NK-92 treated with Interleukin-12 subunit alpha and Interleukin-12 subunit beta, amount 100 ng/mL, for 24 hours (cell line): ENCODE results near the gene TMEM221.

ENCODE experiments used
- DNase-seq: peaks from one replicate; lab custom pipeline; 2025; lab: John Stamatoyannopoulos, UW

Gene TMEM221

DNA sequence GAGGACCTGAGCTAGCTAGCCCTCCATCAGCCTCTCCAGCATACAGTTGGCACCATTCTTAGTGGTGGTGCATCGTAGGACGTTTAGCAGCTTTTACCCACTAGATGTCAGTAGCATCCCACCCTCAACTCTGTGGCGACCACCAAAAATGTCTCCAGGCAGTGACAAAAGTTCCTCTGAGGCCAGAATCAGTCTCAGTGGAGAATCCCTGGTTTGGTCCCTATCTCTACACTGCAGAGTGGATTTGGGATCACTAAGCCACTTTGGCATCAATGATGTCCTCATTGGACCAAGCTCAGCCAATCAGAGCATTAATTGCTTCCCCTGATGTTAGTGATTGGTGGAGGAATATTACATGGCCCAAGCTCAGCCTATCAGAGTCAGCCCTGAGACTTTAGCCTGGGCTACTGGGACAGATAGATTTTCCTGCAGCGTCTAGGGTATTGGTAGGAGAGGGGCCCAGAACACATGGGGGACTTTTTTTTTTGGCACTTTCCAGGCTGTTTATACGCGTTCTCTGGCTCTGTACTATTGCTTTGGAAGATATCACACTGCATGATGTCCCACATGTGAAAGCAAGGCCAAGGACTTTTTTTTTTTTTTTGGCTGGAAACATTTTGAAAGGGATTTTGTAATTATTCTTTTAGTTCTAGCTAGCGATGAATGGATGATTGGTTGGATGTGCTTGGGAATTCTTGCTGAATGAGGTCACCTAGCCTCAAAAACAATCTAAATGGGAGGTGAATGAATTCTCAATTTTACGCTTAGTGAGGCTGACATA, 7.0 kb downstream of the TMEM221 start:
- no peak for DNase-seq

DNA sequence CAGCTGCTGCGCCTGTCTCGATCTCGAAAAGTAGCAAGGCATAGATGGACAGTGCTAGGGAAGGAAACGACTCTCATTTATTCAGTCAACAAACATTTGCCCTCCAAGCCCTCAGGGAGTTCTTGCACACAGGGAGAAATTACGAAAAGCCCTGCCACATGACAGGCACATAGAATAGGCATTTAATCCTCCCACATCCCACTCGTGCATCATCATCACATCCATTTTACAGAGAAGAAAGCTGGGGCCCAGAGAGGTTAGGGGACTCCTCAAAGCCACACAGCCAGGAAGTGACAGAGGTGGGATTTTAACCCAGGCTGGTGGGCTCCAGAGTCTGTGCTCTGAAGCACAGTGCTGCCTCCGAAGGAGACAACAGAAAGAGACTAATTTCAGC, 11.6 kb downstream of the TMEM221 start:
- no peak for DNase-seq

DNA sequence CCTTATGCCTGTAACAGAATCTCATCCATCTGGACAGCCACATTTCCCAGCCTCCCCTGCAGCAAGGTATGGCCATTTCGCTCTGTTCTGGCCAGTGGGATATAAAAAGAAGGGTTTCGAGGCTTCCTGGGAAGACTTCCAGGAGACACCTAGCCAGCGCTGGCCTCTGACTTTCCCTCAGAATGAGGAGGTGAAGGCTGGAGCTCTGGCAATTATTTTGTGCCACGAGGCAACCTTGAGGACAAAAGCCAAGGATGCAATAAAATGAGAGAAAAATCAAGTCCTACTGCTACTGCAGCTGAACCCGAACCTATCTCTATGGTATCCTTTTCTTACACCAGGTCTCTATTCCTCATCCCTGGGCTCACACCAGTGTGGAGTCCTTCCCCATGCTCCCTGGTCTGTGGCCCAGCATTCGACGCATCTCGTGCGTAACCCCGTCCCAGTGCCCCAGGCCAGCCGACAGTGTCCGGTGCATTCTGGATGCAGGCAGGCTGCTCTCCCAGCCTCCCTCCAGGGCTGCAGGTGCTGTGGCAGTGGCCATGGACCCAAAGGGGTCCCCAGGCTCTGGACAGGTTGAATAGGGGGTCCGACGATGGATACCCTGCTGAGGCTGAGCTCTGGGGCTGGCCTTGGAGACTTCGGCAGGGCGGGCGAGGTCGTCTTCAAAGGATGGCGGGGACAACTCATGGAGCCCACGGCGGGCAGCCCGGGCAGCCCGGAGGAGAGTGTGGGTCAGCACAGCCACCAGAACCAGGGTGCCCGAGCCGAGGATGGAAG, 12.2 kb downstream of the TMEM221 start:
- no peak for DNase-seq

DNA sequence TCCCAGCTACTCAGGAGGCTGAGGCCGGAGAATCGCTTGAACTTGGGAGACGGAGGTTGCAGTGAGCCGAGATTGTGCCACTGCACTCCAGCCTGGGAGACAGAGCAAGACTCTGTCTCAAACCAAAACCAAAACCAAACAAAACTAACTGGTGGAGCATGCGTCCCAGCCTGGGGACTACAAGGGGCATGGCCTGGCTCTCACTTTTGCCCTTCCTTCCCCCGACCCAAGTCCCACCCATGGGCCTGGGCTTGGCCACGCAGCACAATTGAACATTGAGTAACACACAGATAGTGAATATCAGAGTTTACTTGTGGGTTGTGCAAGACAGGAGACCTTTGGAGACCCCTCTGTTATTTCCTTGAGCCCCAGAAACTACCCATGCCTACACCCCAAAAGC, 13.2 kb downstream of the TMEM221 start:
- DNase-seq: no peak

DNA sequence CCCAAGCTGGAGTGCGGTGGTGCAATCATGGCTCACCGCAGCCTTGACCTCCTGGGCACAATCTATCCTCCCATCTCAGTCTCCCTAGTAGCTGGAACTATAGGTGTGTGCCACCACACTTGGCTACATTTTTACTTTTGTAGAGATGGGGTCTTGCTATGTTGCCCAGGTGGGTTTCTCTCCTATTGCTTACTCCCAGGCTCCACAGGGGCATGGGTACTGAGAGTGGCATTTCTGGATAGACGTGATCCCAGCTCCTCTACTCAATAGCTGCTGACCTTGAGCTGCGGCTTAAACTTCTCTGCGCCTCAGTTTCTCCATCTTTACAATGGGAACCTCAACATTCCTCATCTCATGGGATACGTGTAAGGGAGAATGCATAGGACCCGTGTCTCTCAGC, 17.1 kb downstream of the TMEM221 start:
- no peak for DNase-seq

DNA sequence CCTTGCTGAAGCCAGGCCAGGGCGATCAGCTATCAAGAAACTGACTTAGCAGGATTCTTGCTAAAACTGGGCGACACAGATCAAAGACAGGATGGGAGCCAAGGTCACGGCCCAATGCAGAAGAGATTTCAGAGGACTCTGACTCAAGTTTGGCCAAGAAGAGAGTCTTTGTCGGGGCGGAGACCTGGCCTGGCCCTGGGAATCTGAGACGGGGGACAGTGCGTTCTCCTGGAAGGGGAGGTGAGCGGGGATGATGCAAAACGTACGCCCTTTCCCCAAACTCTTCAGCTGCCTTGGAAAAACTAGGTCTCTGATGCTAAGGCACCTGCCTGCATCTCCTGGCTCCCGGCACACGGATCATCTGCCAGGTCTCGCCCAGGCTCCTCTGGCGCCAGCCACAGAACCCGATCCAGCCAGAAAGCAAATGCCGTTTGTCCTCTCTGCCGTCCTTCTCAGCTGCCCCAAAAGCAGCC, 18.8 kb downstream of the TMEM221 start:
- no peak for DNase-seq

DNA sequence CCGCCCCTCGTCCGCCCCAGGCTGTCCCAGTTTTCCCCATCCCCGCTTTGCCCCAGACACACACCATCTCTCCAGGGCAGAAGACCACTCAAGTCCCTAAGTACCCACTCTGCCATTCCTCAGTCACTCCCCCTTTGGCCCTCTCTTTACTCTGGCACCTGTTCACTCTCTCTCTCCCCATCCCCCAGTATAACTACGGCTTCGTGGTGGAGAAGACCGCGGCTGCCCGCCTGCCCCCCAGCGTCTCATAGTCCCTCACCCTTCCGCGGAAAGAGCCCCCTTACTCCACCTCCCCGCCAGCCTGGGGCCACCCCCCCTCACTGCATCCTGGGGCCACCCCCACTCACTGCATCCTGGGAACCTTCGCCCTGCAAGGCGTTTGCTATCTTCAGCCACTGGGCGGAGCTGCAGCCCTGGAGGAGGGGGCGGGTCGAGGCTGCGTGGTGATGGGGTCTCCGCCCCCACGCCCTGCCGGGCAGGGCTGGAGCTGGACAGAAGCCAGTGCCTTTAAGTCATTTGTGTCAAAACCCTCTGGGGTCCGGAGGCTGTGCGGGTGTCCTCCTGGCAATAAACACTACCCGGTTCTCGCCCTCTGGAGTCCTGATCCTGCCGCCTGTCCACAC, 23.6 kb downstream of the TMEM221 start:
- DNase-seq: no peak

DNA sequence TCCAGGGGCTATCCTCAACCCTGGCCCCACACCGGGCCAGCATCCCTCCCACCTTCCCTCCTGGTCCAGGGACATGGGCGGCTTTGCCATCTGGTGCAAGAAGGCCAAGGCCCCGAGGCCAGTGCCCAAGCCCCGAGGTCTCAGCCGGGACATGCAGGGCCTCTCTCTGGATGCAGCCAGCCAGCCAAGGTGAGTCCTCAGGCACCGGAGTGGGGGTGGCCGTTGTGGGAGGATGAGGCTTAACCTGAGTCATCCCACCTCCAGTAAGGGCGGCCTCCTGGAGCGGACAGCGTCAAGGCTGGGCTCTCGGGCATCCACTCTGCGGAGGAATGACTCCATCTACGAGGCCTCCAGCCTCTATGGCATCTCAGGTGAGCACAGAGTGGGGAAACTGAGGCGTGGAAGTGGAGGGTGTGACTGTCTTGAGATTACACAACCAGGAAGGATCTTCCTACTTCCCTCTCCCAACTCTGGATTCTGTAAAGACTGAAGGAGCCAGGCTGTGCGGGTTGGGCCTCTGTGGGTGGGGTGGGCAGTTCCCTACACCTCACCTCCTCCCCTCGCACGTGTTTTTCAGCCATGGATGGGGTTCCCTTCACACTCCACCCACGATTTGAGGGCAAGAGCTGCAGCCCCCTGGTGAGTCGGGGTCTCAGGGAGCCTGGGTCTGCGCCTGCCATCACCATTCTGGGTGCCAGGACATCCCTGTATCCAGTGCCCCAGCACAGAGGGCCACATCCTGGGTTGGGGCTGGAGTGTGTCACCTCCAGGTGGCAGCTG, 24.8 kb downstream of the TMEM221 start:
- DNase-seq: no peak

DNA sequence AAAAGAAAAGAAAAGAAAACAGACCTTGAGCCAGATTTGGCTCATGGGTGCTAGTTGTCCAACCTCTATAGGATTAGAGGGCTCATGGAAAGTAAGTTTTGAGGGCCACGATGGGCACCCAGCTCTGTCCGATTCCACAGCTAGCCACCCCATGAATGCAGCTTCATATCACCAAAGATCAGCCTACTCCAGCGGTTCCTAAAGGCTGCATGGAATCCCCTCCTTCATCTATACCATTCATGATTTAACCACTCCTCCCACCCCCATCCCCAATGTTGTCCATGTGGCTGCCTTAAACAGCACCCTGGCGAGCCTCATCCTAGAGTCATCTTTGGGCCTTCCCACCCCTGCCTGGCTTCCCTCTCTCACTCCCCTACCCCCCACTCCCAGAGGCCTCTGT, 26.5 kb downstream of the TMEM221 start:
- DNase-seq: no peak

DNA sequence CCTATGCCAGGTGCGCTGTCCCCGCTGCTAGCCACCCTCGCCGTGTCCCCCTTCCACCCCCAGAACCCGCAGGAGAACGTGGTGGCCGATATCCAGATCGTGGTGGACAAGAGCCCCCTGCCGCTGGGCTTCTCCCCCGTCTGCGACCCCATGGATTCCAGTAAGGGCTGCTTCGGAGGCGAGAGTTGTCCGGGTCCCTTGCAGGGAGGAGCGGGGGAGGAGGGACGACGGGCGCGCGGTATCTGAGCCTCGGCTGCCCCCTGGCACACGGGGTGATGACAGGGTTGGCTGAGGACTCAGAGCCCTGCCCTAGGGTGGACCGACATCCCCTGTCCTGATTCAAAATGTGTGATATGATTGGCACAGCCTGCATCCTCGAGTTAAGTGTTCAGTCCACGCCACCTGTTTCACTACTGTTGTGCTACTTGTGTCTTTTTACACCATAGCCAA, 28.0 kb downstream of the TMEM221 start:
- no peak for DNase-seq

DNA sequence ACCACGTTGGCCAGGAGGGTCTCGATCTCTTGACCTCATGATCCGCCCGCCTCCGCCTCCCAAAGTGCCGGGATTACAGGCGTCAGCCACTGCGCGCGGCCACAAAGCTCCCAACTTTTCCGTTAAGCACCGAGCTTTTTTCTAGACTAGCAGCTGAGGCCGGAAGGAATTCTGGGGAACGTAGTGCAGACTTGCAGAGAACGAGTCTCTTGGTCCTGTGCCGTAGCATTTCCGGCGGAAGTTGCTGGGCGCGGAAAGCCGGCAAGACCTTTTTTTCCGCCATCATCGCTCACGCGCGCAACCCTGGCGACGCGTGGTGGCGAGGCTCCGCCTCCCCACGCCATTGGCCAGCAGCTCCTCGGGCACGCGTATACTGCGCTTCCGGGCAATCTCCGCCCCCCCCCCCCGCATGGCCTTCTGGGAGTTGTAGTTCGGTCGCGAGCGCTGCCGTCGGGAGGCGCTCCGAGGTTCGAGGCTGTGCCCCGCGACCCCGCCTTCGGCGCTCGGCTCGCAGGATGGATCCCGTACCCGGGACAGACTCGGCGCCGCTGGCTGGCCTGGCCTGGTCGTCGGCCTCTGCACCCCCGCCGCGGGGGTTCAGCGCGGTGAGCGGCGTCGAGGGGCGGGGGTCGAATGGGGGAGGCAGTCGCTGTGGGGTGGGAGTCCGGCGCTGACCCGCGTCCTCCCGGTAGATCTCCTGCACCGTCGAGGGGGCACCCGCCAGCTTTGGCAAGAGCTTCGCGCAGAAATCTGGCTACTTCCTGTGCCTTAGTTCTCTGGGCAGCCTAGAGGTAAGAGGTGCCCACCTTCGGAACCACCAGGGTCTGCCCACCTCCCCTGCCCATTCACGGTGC, 28.6 kb downstream of the TMEM221 start, which contains the start of gene MVB12A:
Gene MVB12A (plus strand): TSS at position 427 of the 854 bp plus-strand sequence. CDS start 89 bp downstream, at position 516.
- peak; percentile 94 for DNase-seq

DNA sequence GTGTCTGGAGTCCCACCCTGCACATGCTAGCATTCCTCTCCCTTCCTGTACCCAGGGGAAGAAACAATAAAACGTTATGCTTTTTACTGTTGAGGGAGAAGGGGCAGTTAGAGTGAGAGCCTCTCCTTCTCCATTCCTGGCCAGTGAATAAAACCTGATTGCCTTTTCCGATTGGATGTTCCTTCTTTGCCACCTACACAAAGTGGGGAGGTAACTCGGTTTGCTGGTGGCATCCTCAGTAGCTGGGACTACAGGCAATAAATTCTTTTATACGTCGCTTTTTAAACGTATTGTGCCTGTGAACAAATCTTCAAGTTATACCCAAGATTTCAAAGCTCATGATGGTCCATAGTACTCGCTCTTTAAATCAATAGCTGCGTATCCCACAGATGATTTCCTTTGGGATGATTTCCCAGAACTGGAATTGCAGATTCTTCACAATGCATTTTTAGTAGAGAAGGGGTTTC, 29.3 kb downstream of the TMEM221 start:
- DNase-seq: no peak

DNA sequence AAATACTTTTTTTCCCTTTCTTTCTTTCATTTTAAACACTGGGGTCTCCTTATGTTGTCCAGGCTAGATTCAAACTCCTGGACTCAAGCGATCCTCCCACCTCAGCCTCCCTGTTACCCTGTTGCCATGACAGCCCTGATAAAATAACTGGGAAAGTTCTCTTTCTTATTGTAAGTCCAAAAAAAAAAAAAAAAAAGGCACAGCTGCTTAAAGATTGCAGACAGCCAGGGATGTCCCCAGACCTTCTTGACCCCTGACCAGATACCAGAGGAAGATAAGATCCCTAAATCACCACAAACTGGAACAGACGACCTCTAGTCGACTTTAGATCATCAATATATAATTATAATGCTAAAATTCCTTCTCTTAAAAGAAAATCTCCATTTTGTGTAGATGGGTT, 29.8 kb downstream of the TMEM221 start:
- DNase-seq: no peak

DNA sequence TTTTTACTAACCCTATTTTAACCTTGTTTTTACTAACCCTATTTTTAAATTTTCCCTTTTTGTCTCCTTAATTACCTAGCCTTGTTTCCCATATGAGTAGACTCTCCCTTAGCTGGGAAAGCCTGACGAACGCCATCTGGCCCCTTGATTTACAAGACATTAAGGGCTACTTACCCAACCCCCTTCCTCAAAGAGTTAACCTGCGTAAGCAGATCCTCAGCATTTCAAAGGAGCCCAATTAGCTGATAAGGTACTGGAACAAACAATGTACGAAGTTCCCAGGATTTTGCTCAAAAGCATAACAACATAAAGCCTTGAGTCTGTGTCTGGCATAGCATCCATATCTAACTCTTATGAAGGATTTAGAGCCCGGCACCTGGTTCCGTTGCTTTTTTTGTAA, 33.3 kb downstream of the TMEM221 start:
- DNase-seq: no peak

DNA sequence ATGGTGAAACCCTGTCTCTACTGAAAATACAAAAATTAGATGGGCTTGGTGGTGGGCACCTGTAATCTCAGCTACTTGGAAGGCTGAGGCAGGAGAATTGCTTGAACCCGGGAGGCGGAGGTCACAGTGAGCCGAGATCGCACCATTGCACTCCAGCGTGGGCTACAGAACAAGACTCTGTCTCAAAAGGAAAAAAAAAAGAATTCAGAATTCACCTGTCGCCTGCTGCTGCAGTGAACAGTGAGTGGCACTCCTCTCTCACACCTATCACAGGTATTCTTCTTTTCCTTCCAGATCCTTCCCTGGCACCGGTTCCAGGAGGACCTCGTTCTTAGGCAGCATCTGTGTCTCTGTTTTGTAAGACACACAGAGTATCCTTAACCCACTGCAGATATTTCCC, 34.4 kb downstream of the TMEM221 start:
- no peak for DNase-seq

DNA sequence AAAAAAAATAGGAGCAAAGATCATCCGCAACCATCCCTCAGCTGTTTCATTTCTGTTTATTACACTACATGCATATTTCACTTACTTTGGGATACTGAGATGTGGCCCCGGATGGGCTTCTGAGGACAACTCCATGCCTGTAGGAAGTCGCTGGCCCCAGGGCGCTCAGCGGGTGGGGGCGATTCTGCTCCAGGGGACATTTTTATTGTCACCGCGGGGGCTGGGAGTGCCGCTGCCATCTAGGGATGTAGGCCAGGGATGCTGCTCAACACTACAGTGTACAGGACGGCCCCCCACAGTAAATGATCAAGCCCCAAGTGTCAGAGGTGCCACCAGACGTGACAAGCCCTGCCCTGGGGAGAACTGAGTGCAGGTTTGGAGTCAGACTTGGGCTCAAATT, 36.7 kb downstream of the TMEM221 start:
- no peak for DNase-seq

DNA sequence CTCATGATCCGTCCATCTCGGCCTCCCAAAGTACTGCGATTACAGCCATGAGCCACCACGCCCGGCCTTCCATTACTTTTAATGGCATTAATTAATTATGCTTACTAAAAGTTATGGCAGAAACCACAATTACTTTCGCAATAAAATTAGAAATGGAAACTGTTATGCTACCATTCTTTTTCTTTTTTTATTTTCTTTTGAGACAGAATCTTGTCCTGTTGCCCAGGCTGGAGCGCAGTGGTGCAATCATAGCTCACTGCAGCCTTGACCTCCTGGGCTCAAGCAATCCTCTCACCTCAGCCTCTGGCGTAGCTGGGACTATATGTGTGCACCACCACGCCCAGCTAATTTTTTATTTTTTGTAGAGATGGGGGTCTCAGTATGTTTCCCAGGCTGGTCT, 38.5 kb downstream of the TMEM221 start:
- no peak for DNase-seq

DNA sequence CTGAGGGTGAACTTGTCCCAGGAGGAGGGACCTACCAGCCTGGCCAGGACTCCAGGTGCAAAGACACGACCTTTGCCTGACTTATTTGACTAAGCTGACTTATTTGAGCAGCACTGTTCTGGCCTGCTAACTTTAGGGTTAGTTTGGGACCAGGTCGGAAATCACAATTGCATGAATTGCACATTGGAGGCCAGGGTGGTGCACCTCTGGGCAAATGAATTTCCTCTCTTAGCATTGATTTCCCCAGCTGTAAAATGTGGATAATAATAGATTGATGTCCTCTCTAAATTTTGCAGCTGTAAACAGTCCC, 41.6 kb downstream of the TMEM221 start:
- no peak for DNase-seq

DNA sequence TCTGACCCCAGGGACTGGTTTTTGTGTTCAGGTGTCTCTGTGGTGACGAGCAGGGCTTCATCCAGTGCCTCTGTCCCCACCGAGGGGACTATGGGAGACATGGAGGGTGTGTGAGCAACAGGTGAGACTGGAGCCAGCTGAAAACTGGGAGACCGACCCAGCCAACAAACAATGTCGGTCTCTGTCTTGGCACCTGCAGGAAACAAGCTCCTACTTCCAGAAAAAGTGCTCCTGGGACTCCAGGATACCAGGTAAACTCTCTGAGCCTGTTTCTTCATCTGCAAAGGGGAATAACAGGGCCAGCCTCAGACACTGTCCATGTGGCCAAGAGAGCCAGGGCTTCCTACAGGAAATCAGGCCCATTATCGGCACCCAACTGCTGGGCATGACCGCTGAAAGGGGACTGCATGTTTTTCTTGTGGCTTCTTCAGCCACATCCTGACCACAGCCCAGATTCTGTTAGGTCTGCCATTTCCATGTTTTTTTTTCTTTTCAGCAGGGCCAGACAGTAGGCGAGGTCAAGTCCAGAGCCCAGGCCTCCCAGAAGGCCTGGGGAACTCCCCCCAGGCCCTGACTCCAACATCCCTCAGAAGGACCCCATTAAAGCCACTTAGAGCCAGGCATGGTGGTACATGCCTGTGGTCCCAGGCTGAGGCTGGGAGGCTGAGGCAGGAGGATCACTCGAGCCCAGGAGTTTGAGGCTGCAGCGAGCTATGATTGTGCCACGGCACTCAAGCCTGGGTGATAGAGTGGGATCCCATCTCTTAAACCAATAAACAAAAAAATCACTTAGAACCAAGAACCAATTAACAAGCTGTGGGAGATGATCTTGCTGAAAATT, 42.2 kb downstream of the TMEM221 start:
- DNase-seq: peak; percentile 33
